HFFc6 (cell line): ENCODE measurements around the gene LINC00237. TPM values are rescaled to one million over a fixed set of nuclear protein-coding genes. Genes with fewer than 3 reads are reported as not detected.

ENCODE experiments used
- DNase-seq: peaks from one replicate; pipeline ENCODE4 v3.0.0-alpha.2; 2018
- H3K27ac Mint-ChIP-seq: 2 replicates; pipeline ENCODE4 v1.8.0; 2020; ENCODE audit warnings: mild to moderate bottlenecking, mixed read lengths
- H3K27me3 Mint-ChIP-seq: 2 replicates; pipeline ENCODE4 v1.8.0; 2021; ENCODE audit warnings: mild to moderate bottlenecking, moderate library complexity, mixed read lengths; ENCODE audit not compliant: insufficient read depth
- H3K36me3 Mint-ChIP-seq: 2 replicates; pipeline ENCODE4 v1.8.0; 2021; ENCODE audit warnings: low read depth, mixed read lengths
- H3K4me1 Mint-ChIP-seq: 2 replicates; pipeline ENCODE4 v1.8.0; 2020; ENCODE audit warnings: low read depth, mixed read lengths
- H3K4me3 Mint-ChIP-seq: 2 replicates; pipeline ENCODE4 v1.8.0; 2020; ENCODE audit warnings: mild to moderate bottlenecking, moderate library complexity, mixed read lengths
- H3K9me3 Mint-ChIP-seq: 2 replicates; pipeline ENCODE4 v1.8.0; 2020; ENCODE audit warnings: mild to moderate bottlenecking, mixed read lengths
- total RNA-seq, 6 experiments: library from RNA; stranded (reverse); fragmentation: NEBNext Ultra II Directional; extraction: Animal tissue kit (Norgen Biotek cat#: 25700); gene quantifications; 2 replicates in 1 of 6; 3 replicates in 5 of 6; pipeline ENCODE4 v1.2.3, GENCODE V29; 2021
- TF ChIP-seq, protein P1 (sequence below): fragments of 200-600 bp; sonication (generic); IDR thresholded peaks from 2 replicates; pipeline ENCODE4 v1.5.0; 2021; ENCODE audit warnings: antibody characterized with exemption, mild to moderate bottlenecking

Gene LINC00237
- total RNA-seq, 6 experiments from 2014 or later, result not detected

GRCh38 chr20:21087862-21088540 is 18.2 kb downstream of the LINC00237 start:
- Mint-ChIP-seq H3K36me3 (no peaks in the 10 kb centered on the region), H3K4me1 (peaks cover 6% of the 10 kb centered on the region), H3K27me3 (peaks cover 6% of the 10 kb centered on the region), H3K9me3 (no peaks in the 10 kb centered on the region), H3K4me3 (no peak overlapping the region), H3K27ac (no peak overlapping the region)
- DNase-seq, result no peak
- TF ChIP-seq, protein P1, sequence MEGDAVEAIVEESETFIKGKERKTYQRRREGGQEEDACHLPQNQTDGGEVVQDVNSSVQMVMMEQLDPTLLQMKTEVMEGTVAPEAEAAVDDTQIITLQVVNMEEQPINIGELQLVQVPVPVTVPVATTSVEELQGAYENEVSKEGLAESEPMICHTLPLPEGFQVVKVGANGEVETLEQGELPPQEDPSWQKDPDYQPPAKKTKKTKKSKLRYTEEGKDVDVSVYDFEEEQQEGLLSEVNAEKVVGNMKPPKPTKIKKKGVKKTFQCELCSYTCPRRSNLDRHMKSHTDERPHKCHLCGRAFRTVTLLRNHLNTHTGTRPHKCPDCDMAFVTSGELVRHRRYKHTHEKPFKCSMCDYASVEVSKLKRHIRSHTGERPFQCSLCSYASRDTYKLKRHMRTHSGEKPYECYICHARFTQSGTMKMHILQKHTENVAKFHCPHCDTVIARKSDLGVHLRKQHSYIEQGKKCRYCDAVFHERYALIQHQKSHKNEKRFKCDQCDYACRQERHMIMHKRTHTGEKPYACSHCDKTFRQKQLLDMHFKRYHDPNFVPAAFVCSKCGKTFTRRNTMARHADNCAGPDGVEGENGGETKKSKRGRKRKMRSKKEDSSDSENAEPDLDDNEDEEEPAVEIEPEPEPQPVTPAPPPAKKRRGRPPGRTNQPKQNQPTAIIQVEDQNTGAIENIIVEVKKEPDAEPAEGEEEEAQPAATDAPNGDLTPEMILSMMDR, result no peak

- Mint-ChIP-seq H3K9me3 (no peaks in the 10 kb centered on the region), H3K27ac (no peak overlapping the region), H3K4me3 (no peak overlapping the region), H3K36me3 (no peaks in the 10 kb centered on the region), H3K27me3 (peaks cover 2% of the 10 kb centered on the region), H3K4me1 (no peaks in the 10 kb centered on the region)
- TF ChIP-seq, protein P1, result no peak
- no peak for DNase-seq
Observed at GRCh38 chr20:21083825-21084325, 22.3 kb downstream of the LINC00237 start.

- Mint-ChIP-seq H3K9me3 (no peaks in the 10 kb centered on the region), H3K27ac (no peak overlapping the region), H3K4me1 (no peaks in the 10 kb centered on the region), H3K36me3 (no peaks in the 10 kb centered on the region), H3K4me3 (no peak overlapping the region), H3K27me3 (no peaks in the 10 kb centered on the region; the same call in none of the 2 replicates)
- TF ChIP-seq, protein P1, result no peak
- DNase-seq, result no peak
Observed at GRCh38 chr20:21082584-21082983, 23.6 kb downstream of the LINC00237 start.

DNA sequence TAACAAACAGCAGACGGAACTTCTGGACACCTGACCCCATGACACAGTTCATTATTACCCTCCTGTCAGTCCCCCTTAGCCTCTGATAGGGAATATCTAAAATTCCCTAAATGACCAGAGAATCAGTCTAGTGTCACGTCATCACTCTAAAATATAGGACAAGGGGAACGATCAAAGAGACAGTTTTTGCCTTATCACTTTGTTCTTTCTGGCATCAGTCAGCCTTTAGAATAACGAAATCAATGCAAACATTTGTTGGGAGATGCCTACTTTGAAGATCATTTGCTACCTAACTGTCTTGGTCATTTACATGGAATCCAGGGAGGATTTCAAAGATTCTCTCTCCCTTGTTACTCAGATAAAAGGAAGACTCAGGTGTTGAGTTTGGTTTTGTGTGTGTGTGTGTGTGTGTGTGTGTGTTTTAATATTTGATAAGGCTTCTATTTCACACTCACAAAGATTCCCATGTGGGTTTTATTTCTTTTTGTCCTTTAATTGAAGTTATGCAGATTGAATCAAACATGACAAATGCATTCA is 28.3 kb downstream of the LINC00237 start:
- no peak for DNase-seq
- no peak overlapping the region for H3K4me3 Mint-ChIP-seq
- no peaks in the 10 kb centered on the region for H3K36me3 Mint-ChIP-seq
- peaks cover 2% of the 10 kb centered on the region for H3K27me3 Mint-ChIP-seq
- TF ChIP-seq, protein P1, result no peak
- H3K27ac Mint-ChIP-seq, result no peak overlapping the region
- no peaks in the 10 kb centered on the region for H3K4me1 Mint-ChIP-seq
- no peaks in the 10 kb centered on the region for H3K9me3 Mint-ChIP-seq

DNA sequence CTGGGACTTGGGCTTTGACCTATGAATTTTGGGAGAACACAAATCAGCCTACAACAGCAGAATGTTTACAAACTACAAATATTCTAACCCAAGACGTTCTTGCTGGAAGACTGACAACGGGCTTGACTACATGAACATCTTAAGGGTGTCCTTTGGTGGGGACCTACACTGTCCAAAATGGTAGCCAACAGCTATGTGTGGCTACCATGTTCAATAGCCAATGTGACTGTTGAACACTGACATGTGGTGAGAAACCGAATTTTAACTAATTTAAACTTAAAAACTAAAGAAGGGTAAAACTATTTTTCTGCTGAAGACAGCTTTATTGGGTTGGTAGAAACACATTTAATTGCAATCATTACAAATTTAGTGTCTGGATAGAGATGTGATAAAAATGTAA is 30.1 kb downstream of the LINC00237 start:
- DNase-seq, result no peak
- no peaks in the 10 kb centered on the region for H3K4me1 Mint-ChIP-seq
- TF ChIP-seq, protein P1, result no peak
- peaks cover 2% of the 10 kb centered on the region; the same call in 1 of the 2 replicates for H3K27me3 Mint-ChIP-seq
- no peaks in the 10 kb centered on the region for H3K36me3 Mint-ChIP-seq
- no peaks in the 10 kb centered on the region for H3K9me3 Mint-ChIP-seq
- H3K4me3 Mint-ChIP-seq, result no peak overlapping the region
- H3K27ac Mint-ChIP-seq, result no peak overlapping the region
